GM12878 (cell line): ENCODE measurements around the gene YBX3. TPM values are rescaled to one million over a fixed set of nuclear protein-coding genes. Genes with fewer than 3 reads are reported as not detected.

Experiments
- ATAC-seq: fragments of 200-7000 bp; cut with Tn5 transposase; 3 replicates; pipeline ENCODE4 v1.9.1; 2020; ENCODE audit warnings: mild to moderate bottlenecking, moderate library complexity
- BruUV-seq: library from RNA; stranded (reverse); fragments of 400-500 nt; replicated peaks from 2 replicates; lab custom pipeline; 2021; lab: Mats Ljungman, UMichigan
- CTCF ChIA-PET: fragments of 300-600 bp; sonication (Branson Sonifier 250); formaldehyde crosslinking; extraction: SDS; loops from one replicate; lab custom pipeline; 2021; ENCODE audit warnings: inconsistent platforms; lab: Yijun Ruan, JAX
- POLR2A ChIA-PET: fragments of 350-600 bp; formaldehyde crosslinking; extraction: SDS; loops from one replicate; lab custom pipeline; 2021; ENCODE audit warnings: inconsistent platforms; lab: Charles Lee
- RAD21 ChIA-PET: fragments of 300-600 bp; sonication (Branson Sonifier 250); formaldehyde crosslinking; loops from one replicate; lab custom pipeline; 2023; ENCODE audit warnings: antibody characterized with exemption; ENCODE audit not compliant: unreplicated experiment; lab: Charles Lee
- SMC1A ChIA-PET: fragments of 300-600 bp; sonication (Branson Sonifier 250); formaldehyde crosslinking; loops from one replicate; lab custom pipeline; 2023; ENCODE audit not compliant: unreplicated experiment, uncharacterized antibody; lab: Charles Lee
- DNase-seq: peaks from one replicate; pipeline ENCODE4 v3.0.0-alpha.2; 2011; ENCODE audit warnings: low read depth, low spot score
- FAIRE-seq: peaks from 3 replicates; lab custom pipeline; 2011; peaks lifted over from hg19 to GRCh38; lab: Jason Lieb, UNC
- H2AFZ ChIP-seq: 2 replicates; pipeline ENCODE4 v1.6.0; 2011; ENCODE audit warnings: low read depth, low read length, control low read depth; ENCODE audit not compliant: control insufficient read depth
- H3K27ac ChIP-seq: 2 replicates; pipeline ENCODE4 v1.5.1; 2011; ENCODE audit warnings: control low read depth; ENCODE audit not compliant: control insufficient read depth, insufficient read depth
- H3K27me3 ChIP-seq, 2 experiments: replicated peaks in 1 of 2; 2 replicates each; pipeline versions ENCODE4 v1.6.0 to v1.6.1; 2011; ENCODE audit warnings: low read length in 1 of 2; ENCODE audit not compliant: control insufficient read depth in 2 of 2, insufficient read depth in 2 of 2
- H3K36me3 ChIP-seq, 2 experiments: 2 replicates each; pipeline ENCODE4 v1.5.1; 2011; ENCODE audit warnings: low read length in 1 of 2; ENCODE audit not compliant: control insufficient read depth in 2 of 2, insufficient read depth in 2 of 2
- H3K4me1 ChIP-seq: 2 replicates; pipeline ENCODE4 v1.6.1; 2011; ENCODE audit warnings: mild to moderate bottlenecking, low read length, moderate library complexity, mixed read lengths; ENCODE audit not compliant: control insufficient read depth, insufficient read depth
- H3K4me2 ChIP-seq: 2 replicates; pipeline ENCODE4 v1.6.0; 2011; ENCODE audit warnings: control low read depth; ENCODE audit not compliant: control insufficient read depth, insufficient read depth
- H3K4me3 ChIP-seq: fragments of 200-600 bp; sonication (generic); 2 replicates; pipeline ENCODE4 v1.5.1; 2016
- H3K79me2 ChIP-seq: 2 replicates; pipeline ENCODE4 v1.6.0; 2011; ENCODE audit warnings: low read length; ENCODE audit not compliant: control insufficient read depth, insufficient read depth
- H3K9ac ChIP-seq: 2 replicates; pipeline ENCODE4 v1.8.0; 2011; ENCODE audit warnings: low read length, control low read depth, mixed read lengths; ENCODE audit not compliant: control insufficient read depth, insufficient read depth
- H3K9me3 ChIP-seq: replicated peaks from 3 replicates; pipeline ENCODE4 v1.5.1; 2011; ENCODE audit warnings: mild to moderate bottlenecking, low read length; ENCODE audit not compliant: control insufficient read depth, insufficient read depth
- H4K20me1 ChIP-seq: 2 replicates; pipeline ENCODE4 v1.6.0; 2011; ENCODE audit not compliant: control insufficient read depth, insufficient read depth
- CHD1 ChIP-seq: IDR thresholded peaks from 2 replicates; pipeline ENCODE4 v1.6.1; 2012; ENCODE audit warnings: low read depth, low read length, improper control_type of control experiment
- MLLT1 ChIP-seq: fragments of 450-650 bp; IDR thresholded peaks from 2 replicates; pipeline ENCODE4 v1.6.1; 2016; ENCODE audit warnings: mild to moderate bottlenecking
- MTA3 ChIP-seq: IDR thresholded peaks from 2 replicates; pipeline ENCODE4 v1.6.1; 2012; ENCODE audit warnings: low read length, inconsistent platforms, borderline replicate concordance
- PAX5 ChIP-seq: IDR thresholded peaks from 2 replicates; pipeline ENCODE4 v1.6.1; 2011; ENCODE audit warnings: low read depth, low read length, borderline replicate concordance
- POLR2AphosphoS2 ChIP-seq: IDR thresholded peaks from 2 replicates; pipeline ENCODE4 v1.6.1; 2011; ENCODE audit warnings: low read depth, mild to moderate bottlenecking, low read length, improper control_type of control experiment, moderate library complexity
- POLR2AphosphoS5 ChIP-seq: IDR thresholded peaks from 2 replicates; pipeline ENCODE4 v1.6.1; 2011; ENCODE audit warnings: mild to moderate bottlenecking, low read length, inconsistent platforms
- SIX5 ChIP-seq: IDR thresholded peaks from 2 replicates; pipeline ENCODE4 v1.6.1; 2011; ENCODE audit warnings: mild to moderate bottlenecking, low read depth, low read length, moderate library complexity; ENCODE audit not compliant: severe bottlenecking
- STAT1 ChIP-seq: fragments of 450-650 bp; conservative IDR thresholded peaks from 2 replicates; pipeline ENCODE4 v1.6.1; 2014; ENCODE audit warnings: antibody characterized with exemption, mild to moderate bottlenecking
- STAT3 ChIP-seq: IDR thresholded peaks from 2 replicates; pipeline ENCODE4 v1.6.1; 2011; ENCODE audit warnings: low read depth, low read length, improper control_type of control experiment
- ZBTB40 ChIP-seq: fragments of 450-650 bp; IDR thresholded peaks from 2 replicates; pipeline ENCODE4 v1.6.1; 2016; ENCODE audit warnings: mild to moderate bottlenecking, moderate library complexity, borderline replicate concordance
- ZNF217 ChIP-seq: fragments of 450-650 bp; IDR thresholded peaks from 2 replicates; pipeline ENCODE4 v1.6.1; 2017; ENCODE audit warnings: antibody characterized with exemption, mild to moderate bottlenecking
- ZSCAN29 ChIP-seq: fragments of 450-650 bp; IDR thresholded peaks from 2 replicates; pipeline ENCODE4 v1.6.1; 2017; ENCODE audit warnings: mild to moderate bottlenecking, moderate library complexity
- ZZZ3 ChIP-seq: IDR thresholded peaks from 2 replicates; pipeline ENCODE4 v1.6.1; 2011; ENCODE audit warnings: low read depth; ENCODE audit not compliant: control insufficient read depth, insufficient read length
- WGBS: methylation state at CpG from one replicate; pipeline ENCODE4 v1.1.6; 2016; ENCODE audit warnings: low lambda C conversion rate; ENCODE audit not compliant: insufficient replicate concordance, insufficient coverage; ENCODE audit errors: missing lambda C conversion rate; 5-methylcytosine and 5-hydroxymethylcytosine counted together
- in situ Hi-C: fragments of 300-500 bp; cut with MboI; formaldehyde crosslinking; loops from 9 replicates; pipeline ENCODE4 v1.14.3; 2018; ENCODE audit warnings: mixed read lengths
- intact Hi-C: fragments of 100-400 bp; cut with micrococcal nuclease; formaldehyde crosslinking; loops from one replicate; pipeline ENCODE4 v1.14.2; 2022; ENCODE audit not compliant: unreplicated experiment
- polyA plus RNA-seq, 11 experiments: library from polyadenylated mRNA; depleted of rRNA in 4 of 11; unstranded in 6 of 11; stranded (reverse) in 5 of 11; fragments of >200 nt; fragmentation: Nextera tagmentation in 4 of 11; fragmentation: Illumina TruSeq in 1 of 11; extraction: Ambion mirVana in 4 of 11; extraction: Trizol in 1 of 11; gene quantifications; 1 replicate in 1 of 11; 2 replicates in 10 of 11; pipeline versions ENCODE4 v1.2.1 to v1.2.3, GENCODE V29; 2011 to 2016; ENCODE audit warnings: inconsistent platforms in 2 of 11, missing spikeins in 2 of 11, low read depth in 1 of 11
- total RNA-seq, 4 experiments: library from RNA; depleted of rRNA in 3 of 4; stranded (reverse); fragments of >200 nt in 3 of 4; fragmentation: Illumina TruSeq in 1 of 4; extraction: Trizol in 1 of 4; gene quantifications; 2 replicates each; pipeline versions ENCODE4 v1.2.1 to v1.2.3, GENCODE V29; 2013 to 2021

Gene YBX3
- total and polyA plus RNA-seq, 10 of the 15 experiments (the other 5 are each of a cell fraction or from before 2014, with no cell fraction given): 25.9 to 221 (median 111) TPM

GRCh38 chr12:10700581-10700980, 22.5 kb downstream of the YBX3 start:
- Histone ChIP-seq H2AFZ (no peak overlapping the region), H3K36me3 (peaks cover 2 to 37% of the 10 kb centered on the region in 2 experiments), H3K9ac (no peak overlapping the region), H3K4me1 (peaks cover 9% of the 10 kb centered on the region; the same call in 1 of the 2 replicates), H3K27ac (no peak overlapping the region), H3K9me3 (no peaks in the 10 kb centered on the region), H4K20me1 (no peaks in the 10 kb centered on the region), H3K4me2 (0 out of 2 replicates have a peak overlapping the region, but pooled peaks have one; percentile 1), H3K79me2 (no peaks in the 10 kb centered on the region), H3K27me3 (no peaks in the 10 kb centered on the region), H3K4me3 (no peak overlapping the region)
- intact Hi-C loops: no loop called here
- DNase-seq: no peak
- no peak for FAIRE-seq
- peak; percentile 24 for ATAC-seq
- in situ Hi-C loops: no loop called here
- ChIA-PET RAD21 (interaction anchor here (1.3 to 2.6 kb wide), 3 partner anchors 19 to 49 kb away, joined by 4 to 7 read pairs (median 5); partner anchors contain the start of gene YBX3), SMC1A (interaction anchor here (1.3 to 1.8 kb wide), 2 partner anchors 11 to 17 kb away, joined by 3 to 6 read pairs; no protein-coding TSS in a partner anchor), CTCF (interaction anchor here (1.0 to 1.9 kb wide), 4 partner anchors 10 to 547 kb away, joined by 3 to 4 read pairs (median 4); no protein-coding TSS in a partner anchor), POLR2A (no interaction called here)
- WGBS: 67% methylated on average over 3 of the region's 3 CpGs
- TF ChIP-seq STAT1 (no peak), CHD1 (no peak)
- no TSS peak for BruUV-seq

- Histone ChIP-seq H3K4me2 (no peak overlapping the region), H3K36me3 (peaks cover 2 to 28% of the 10 kb centered on the region in 2 experiments), H3K79me2 (no peaks in the 10 kb centered on the region), H3K27ac (no peak overlapping the region), H3K9ac (no peak overlapping the region), H3K4me3 (no peak overlapping the region), H2AFZ (no peak overlapping the region), H3K9me3 (no peaks in the 10 kb centered on the region), H4K20me1 (no peaks in the 10 kb centered on the region), H3K27me3 (no peaks in the 10 kb centered on the region), H3K4me1 (peaks cover 9% of the 10 kb centered on the region; the same call in 1 of the 2 replicates)
- in situ Hi-C loops: no loop called here
- SMC1A ChIA-PET: interaction anchor here (0.6 to 1.4 kb wide), 2 partner anchors 18 to 460 kb away, joined by 3 read pairs; no protein-coding TSS in a partner anchor
- WGBS: 100% methylated on average over 1 of the region's 1 CpG
- CTCF ChIA-PET: no interaction called here
- RAD21 ChIA-PET: no interaction called here
- FAIRE-seq (no peak), DNase-seq (no peak), ATAC-seq (no peak)
- BruUV-seq: no TSS peak
- POLR2A ChIA-PET: no interaction called here
- intact Hi-C loops: no loop called here
- TF ChIP-seq STAT3: no peak
- no peak for TF ChIP-seq MLLT1
- no peak for TF ChIP-seq ZSCAN29
- no peak for TF ChIP-seq POLR2AphosphoS5
- no peak for TF ChIP-seq POLR2AphosphoS2
- TF ChIP-seq MTA3: no peak
- TF ChIP-seq ZNF217: no peak
- TF ChIP-seq PAX5: no peak
- TF ChIP-seq ZBTB40: no peak
- no peak for TF ChIP-seq SIX5
- TF ChIP-seq ZZZ3: no peak
These were observed 25.3 kb downstream of the YBX3 start for GRCh38 chr12:10697862-10698261.
